GM19455 (cell line): ENCODE results near the gene IGSF6.
A peak's percentile ranks its signal among the peaks of the same experiment; 100 is the strongest.
"Not testable (repeated sequence)": the region's sequence is repeated elsewhere in the genome, so short reads cannot be mapped to it uniquely, and the experiment has no call there.

Source experiments
- ATAC-seq: cut with Tn5 transposase; IDR thresholded peaks from one replicate; pipeline ENCODE4 v1.9.1; 2021; ENCODE audit not compliant: unreplicated experiment

IGSF6 gene

GRCh38 chr16:21654466-21654865 is 2.1 kb upstream of the IGSF6 start:
- no peak for ATAC-seq

- ATAC-seq: no peak
Observed at GRCh38 chr16:21653571-21653970, 1.2 kb upstream of the IGSF6 start.

GRCh38 chr16:21651515-21651914 is 893 bp downstream of the IGSF6 start:
- no peak for ATAC-seq

- ATAC-seq: no peak
Observed at GRCh38 chr16:21650521-21650920, 1.9 kb downstream of the IGSF6 start.

GRCh38 chr16:21649826-21650406 is 2.5 kb downstream of the IGSF6 start:
- not testable (repeated sequence) for ATAC-seq

GRCh38 chr16:21647562-21648164 is 4.7 kb downstream of the IGSF6 start:
- peak; percentile 6 for ATAC-seq

- ATAC-seq: peak; percentile 84
Observed at GRCh38 chr16:21646721-21647561, 5.5 kb downstream of the IGSF6 start.

GRCh38 chr16:21646091-21646490 is 6.3 kb downstream of the IGSF6 start:
- ATAC-seq: no peak

GRCh38 chr16:21645261-21645721 is 7.1 kb downstream of the IGSF6 start:
- peak; percentile 40 for ATAC-seq

- ATAC-seq: no peak
Observed at GRCh38 chr16:21644674-21645073, 7.7 kb downstream of the IGSF6 start.

- no peak for ATAC-seq
Observed at GRCh38 chr16:21643785-21644184, 8.6 kb downstream of the IGSF6 start.

GRCh38 chr16:21642861-21643260 is 9.5 kb downstream of the IGSF6 start:
- ATAC-seq: no peak

GRCh38 chr16:21641916-21642315 is 10.5 kb downstream of the IGSF6 start:
- ATAC-seq: no peak

GRCh38 chr16:21639493-21639892 is 12.9 kb downstream of the IGSF6 start:
- no peak for ATAC-seq

GRCh38 chr16:21638573-21638975 is 13.8 kb downstream of the IGSF6 start:
- no peak for ATAC-seq

- ATAC-seq: no peak
Observed at GRCh38 chr16:21637032-21637968, 15.1 kb downstream of the IGSF6 start.

- not testable (repeated sequence) for ATAC-seq
Observed at GRCh38 chr16:21635694-21636093, 16.7 kb downstream of the IGSF6 start.

GRCh38 chr16:21634216-21634615 is 18.2 kb downstream of the IGSF6 start:
- no peak for ATAC-seq

GRCh38 chr16:21631951-21632575 is 20.3 kb downstream of the IGSF6 start:
- not testable (repeated sequence) for ATAC-seq

- ATAC-seq: not testable (repeated sequence)
Observed at GRCh38 chr16:21631376-21631775, 21.0 kb downstream of the IGSF6 start.
